Mesenchymal stem cell (in vitro differentiated cells and primary cell): ENCODE results near the gene ADCY5.

Source experiments
- DNase-seq: peaks from one replicate; pipeline ENCODE4 v3.0.0-alpha.2; 2013
- H2AFZ ChIP-seq: one replicate; pipeline ENCODE4 v1.6.1; 2013; ENCODE audit warnings: low read depth, mild to moderate bottlenecking, control low read depth, inconsistent platforms, low read length, moderate library complexity
- H2AK5ac ChIP-seq: 2 replicates; pipeline ENCODE4 v1.6.1; 2013; ENCODE audit warnings: low read length, moderate library complexity, mild to moderate bottlenecking, inconsistent platforms; ENCODE audit not compliant: severe bottlenecking
- H2BK120ac ChIP-seq: one replicate; pipeline ENCODE4 v1.6.1; 2013; ENCODE audit warnings: low read depth, mild to moderate bottlenecking, inconsistent platforms, low read length, moderate library complexity
- H2BK12ac ChIP-seq, 2 experiments: one replicate each; pipeline ENCODE4 v1.6.1; 2013; ENCODE audit warnings: inconsistent platforms in 2 of 2, low read length in 2 of 2, mild to moderate bottlenecking in 2 of 2, moderate library complexity in 2 of 2, control low read depth in 1 of 2
- H2BK15ac ChIP-seq: one replicate; pipeline ENCODE4 v1.6.1; 2013; ENCODE audit warnings: mild to moderate bottlenecking, low read depth, inconsistent platforms; ENCODE audit not compliant: poor library complexity, severe bottlenecking
- H2BK5ac ChIP-seq: 2 replicates; pipeline ENCODE4 v1.6.1; 2013; ENCODE audit warnings: low read depth, mild to moderate bottlenecking, low read length, control low read depth, inconsistent platforms; ENCODE audit not compliant: poor library complexity, severe bottlenecking
- H3K14ac ChIP-seq, 2 experiments: one replicate each; pipeline ENCODE4 v1.6.1; 2013; ENCODE audit warnings: inconsistent platforms in 2 of 2, low read length in 2 of 2, control low read depth in 1 of 2, mild to moderate bottlenecking in 1 of 2, moderate library complexity in 1 of 2
- H3K18ac ChIP-seq, 2 experiments: one replicate each; pipeline ENCODE4 v1.6.1; 2013; ENCODE audit warnings: inconsistent platforms in 2 of 2, low read length in 2 of 2, control low read depth in 1 of 2, low read depth in 1 of 2, mild to moderate bottlenecking in 1 of 2
- H3K23ac ChIP-seq, 2 experiments: one replicate each; pipeline ENCODE4 v1.6.1; 2013; ENCODE audit warnings: inconsistent platforms in 2 of 2, low read length in 2 of 2, mild to moderate bottlenecking in 2 of 2, moderate library complexity in 2 of 2, control low read depth in 1 of 2
- H3K27ac ChIP-seq: 2 replicates; pipeline ENCODE4 v1.5.1; 2013; ENCODE audit warnings: mild to moderate bottlenecking, moderate library complexity, low read length, control low read depth, inconsistent platforms; ENCODE audit not compliant: poor library complexity, severe bottlenecking
- H3K27me3 ChIP-seq, 2 experiments: 2 replicates each; pipeline versions ENCODE4 v1.6.1 to v1.7.0; 2013; ENCODE audit warnings: low read length in 2 of 2, mild to moderate bottlenecking in 2 of 2, moderate library complexity in 2 of 2, control low read depth in 1 of 2, inconsistent platforms in 1 of 2; ENCODE audit not compliant: control insufficient read depth in 1 of 2, insufficient read depth in 1 of 2
- H3K36me3 ChIP-seq, 2 experiments: 2 replicates each; pipeline versions ENCODE4 v1.6.1 to v1.7.0; 2013; ENCODE audit warnings: low read length in 2 of 2, control low read depth in 1 of 2, inconsistent platforms in 1 of 2, low read depth in 1 of 2, mild to moderate bottlenecking in 1 of 2; ENCODE audit not compliant: insufficient read depth in 2 of 2, control insufficient read depth in 1 of 2
- H3K4ac ChIP-seq, 2 experiments: one replicate each; pipeline ENCODE4 v1.6.1; 2013; ENCODE audit warnings: inconsistent platforms in 2 of 2, low read length in 2 of 2, mild to moderate bottlenecking in 2 of 2, moderate library complexity in 2 of 2, control low read depth in 1 of 2, low read depth in 1 of 2
- H3K4me1 ChIP-seq: 2 replicates; pipeline ENCODE4 v1.6.1; 2013; ENCODE audit warnings: low read depth, low read length, control low read depth; ENCODE audit not compliant: control insufficient read depth, insufficient read depth
- H3K4me2 ChIP-seq: 2 replicates; pipeline ENCODE4 v1.6.1; 2013; ENCODE audit warnings: low read length, mild to moderate bottlenecking, inconsistent platforms; ENCODE audit not compliant: poor library complexity, severe bottlenecking
- H3K4me3 ChIP-seq, 2 experiments: 2 replicates each; pipeline versions ENCODE4 v1.5.1 to v1.7.0; 2013; ENCODE audit warnings: low read length in 2 of 2, mild to moderate bottlenecking in 2 of 2, control low read depth in 1 of 2, low read depth in 1 of 2; ENCODE audit not compliant: insufficient read depth in 1 of 2
- H3K79me1 ChIP-seq: replicated peaks from 2 replicates; pipeline ENCODE4 v1.6.1; 2013; ENCODE audit warnings: mild to moderate bottlenecking, control low read depth, low read length, inconsistent platforms; ENCODE audit not compliant: poor library complexity, severe bottlenecking
- H3K9ac ChIP-seq: 2 replicates; pipeline ENCODE4 v1.7.0; 2013; ENCODE audit warnings: mild to moderate bottlenecking, low read length, moderate library complexity
- H3K9me3 ChIP-seq: 2 replicates; pipeline ENCODE4 v1.7.0; 2013; ENCODE audit warnings: mild to moderate bottlenecking, low read length; ENCODE audit not compliant: control insufficient read depth
- H4K8ac ChIP-seq: one replicate; pipeline ENCODE4 v1.6.1; 2013; ENCODE audit warnings: inconsistent platforms, mild to moderate bottlenecking, low read length, moderate library complexity
- H4K91ac ChIP-seq: one replicate; pipeline ENCODE4 v1.6.1; 2013; ENCODE audit warnings: mild to moderate bottlenecking, low read length, inconsistent platforms
- WGBS: methylation state at CpG from one replicate; pipeline ENCODE4 v1.1.7; 2013; ENCODE audit warnings: mixed read lengths; 5-methylcytosine and 5-hydroxymethylcytosine counted together

Gene ADCY5

DNA sequence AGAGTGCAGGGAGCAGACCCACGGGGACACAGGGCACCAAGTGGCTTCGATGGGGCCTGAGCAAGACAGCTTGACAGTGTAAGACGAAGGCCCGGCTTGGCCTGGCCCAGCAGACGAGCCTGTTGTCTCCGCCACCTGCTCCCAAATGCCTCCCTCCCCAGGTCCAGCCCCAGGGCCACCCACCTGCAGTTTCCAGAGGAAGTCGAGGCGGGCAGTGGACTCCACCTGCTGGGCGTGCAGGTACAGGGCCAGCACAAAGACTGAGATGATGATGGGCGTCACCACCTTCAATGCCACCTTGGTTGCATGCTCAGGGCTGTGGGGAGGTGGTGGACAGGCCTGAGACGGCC lies 153.0 kb downstream of the ADCY5 start:
- H3K4me2 ChIP-seq, result no peak overlapping the region
- no peak overlapping the region for H2AK5ac ChIP-seq
- peaks cover 44 to 52% of the 10 kb centered on the region in 2 experiments for H3K27me3 ChIP-seq
- H3K14ac ChIP-seq, result no peak overlapping the region
- no peaks in the 10 kb centered on the region for H3K79me1 ChIP-seq
- no peak overlapping the region for H2BK5ac ChIP-seq
- H4K8ac ChIP-seq, result no peak overlapping the region
- no peak overlapping the region for H2BK15ac ChIP-seq
- H2BK120ac ChIP-seq, result no peak overlapping the region
- H3K23ac ChIP-seq, result no peak overlapping the region
- no peak overlapping the region for H3K4me3 ChIP-seq
- DNase-seq, result no peak
- H3K18ac ChIP-seq, result no peak overlapping the region
- no peaks in the 10 kb centered on the region for H3K36me3 ChIP-seq
- H3K4me1 ChIP-seq, result no peaks in the 10 kb centered on the region
- H2AFZ ChIP-seq, result no peak overlapping the region
- 66% methylated on average over 7 of the region's 11 CpGs for WGBS
- no peak overlapping the region for H3K4ac ChIP-seq
- H3K9me3 ChIP-seq, result no peaks in the 10 kb centered on the region
- no peak overlapping the region for H4K91ac ChIP-seq
- H2BK12ac ChIP-seq, result no peak overlapping the region
- H3K27ac ChIP-seq, result no peak overlapping the region
- H3K9ac ChIP-seq, result no peak overlapping the region

DNA sequence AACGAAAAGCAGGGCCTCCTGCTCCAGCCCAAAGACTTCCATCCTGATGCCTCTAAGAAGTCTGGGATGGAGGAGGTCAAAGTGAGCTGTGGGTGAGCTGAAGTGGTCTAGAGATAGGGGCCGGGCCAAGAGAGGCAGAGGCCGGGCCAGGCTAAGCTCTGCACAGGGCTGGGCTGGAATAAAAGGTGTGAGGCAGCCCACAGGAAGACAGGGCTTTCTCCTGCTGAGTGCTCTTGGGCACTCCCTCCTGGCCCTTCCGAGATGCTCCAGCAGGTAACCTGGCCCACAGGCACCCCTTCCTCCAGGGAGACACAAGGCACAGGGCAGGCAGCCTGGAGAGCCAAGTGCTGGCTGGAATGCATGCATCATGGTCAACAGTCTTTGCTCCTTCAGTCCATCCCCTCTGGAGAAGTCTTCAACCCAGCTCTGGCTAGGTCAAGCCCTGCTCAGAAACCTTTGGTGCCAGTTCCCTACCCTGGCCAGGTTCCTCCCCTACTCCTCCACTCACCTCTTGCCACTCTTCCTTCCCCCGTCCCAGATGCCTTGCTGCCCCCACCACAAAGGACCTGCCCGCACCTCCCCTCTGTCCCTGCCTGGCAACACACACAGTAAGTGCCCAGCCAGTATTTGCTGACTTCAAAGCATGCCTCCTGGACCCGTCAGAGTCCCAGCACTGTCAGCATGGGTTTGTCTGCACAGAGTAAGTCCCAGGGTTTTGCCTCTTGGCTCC lies 153.6 kb downstream of the ADCY5 start:
- Histone ChIP-seq H3K27ac (no peak overlapping the region), H3K36me3 (no peaks in the 10 kb centered on the region), H3K79me1 (no peaks in the 10 kb centered on the region), H2BK5ac (no peak overlapping the region), H3K18ac (no peak overlapping the region), H3K4ac (no peak overlapping the region), H3K4me1 (no peaks in the 10 kb centered on the region), H3K4me2 (no peak overlapping the region), H3K27me3 (peaks cover 44 to 50% of the 10 kb centered on the region in 2 experiments), H3K23ac (no peak overlapping the region), H2AK5ac (no peak overlapping the region), H2AFZ (no peak overlapping the region), H2BK15ac (no peak overlapping the region), H2BK12ac (no peak overlapping the region), H4K91ac (no peak overlapping the region), H3K4me3 (no peak overlapping the region), H3K9ac (no peak overlapping the region), H3K14ac (no peak overlapping the region), H3K9me3 (no peaks in the 10 kb centered on the region), H2BK120ac (no peak overlapping the region), H4K8ac (no peak overlapping the region)
- 76% methylated on average over 6 of the region's 7 CpGs for WGBS
- DNase-seq, result no peak

DNA sequence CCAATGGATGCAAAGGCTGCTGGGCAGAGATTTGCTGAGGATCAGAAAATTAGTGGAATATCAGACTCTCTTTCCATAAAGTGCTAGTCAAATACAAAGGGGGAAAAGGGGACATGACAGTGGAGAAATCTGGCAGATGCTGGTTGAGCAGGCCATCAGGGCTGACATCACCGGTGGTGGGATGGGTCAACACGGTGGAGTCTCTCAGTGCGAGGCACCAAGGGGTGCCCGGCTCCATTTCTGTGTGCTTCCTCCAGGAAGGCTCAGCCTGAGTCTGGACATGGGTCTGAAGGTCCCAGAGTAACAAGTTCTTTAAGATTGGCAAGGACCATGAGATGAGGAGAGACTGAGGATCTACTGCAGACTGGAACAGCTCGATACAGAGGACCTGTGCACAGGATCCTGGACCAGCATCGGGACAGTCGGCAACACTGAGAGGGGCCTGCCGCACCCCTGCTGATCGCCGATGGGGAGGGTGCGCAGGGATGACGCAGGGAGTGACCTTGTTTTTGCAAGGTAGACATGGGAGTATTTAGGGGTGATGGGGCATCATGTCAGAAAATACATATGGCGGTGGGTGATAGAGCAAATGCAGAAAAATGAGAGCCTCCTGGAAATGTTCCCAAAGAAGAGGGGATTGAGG lies 154.5 kb downstream of the ADCY5 start:
- Histone ChIP-seq H2AFZ (no peak overlapping the region), H3K9me3 (no peaks in the 10 kb centered on the region), H2BK120ac (no peak overlapping the region), H3K4me1 (no peaks in the 10 kb centered on the region), H3K4me2 (no peak overlapping the region), H3K36me3 (no peaks in the 10 kb centered on the region), H3K4ac (no peak overlapping the region), H3K27ac (no peak overlapping the region), H2BK15ac (no peak overlapping the region), H3K14ac (no peak overlapping the region), H3K27me3 (peaks cover 44 to 50% of the 10 kb centered on the region in 2 experiments), H2AK5ac (no peak overlapping the region), H2BK12ac (no peak overlapping the region), H3K9ac (no peak overlapping the region), H3K79me1 (no peaks in the 10 kb centered on the region), H3K4me3 (no peak overlapping the region), H2BK5ac (no peak overlapping the region), H4K8ac (no peak overlapping the region), H4K91ac (no peak overlapping the region), H3K18ac (no peak overlapping the region), H3K23ac (no peak overlapping the region)
- WGBS, result 91% methylated on average over 13 of the region's 13 CpGs
- DNase-seq, result no peak

DNA sequence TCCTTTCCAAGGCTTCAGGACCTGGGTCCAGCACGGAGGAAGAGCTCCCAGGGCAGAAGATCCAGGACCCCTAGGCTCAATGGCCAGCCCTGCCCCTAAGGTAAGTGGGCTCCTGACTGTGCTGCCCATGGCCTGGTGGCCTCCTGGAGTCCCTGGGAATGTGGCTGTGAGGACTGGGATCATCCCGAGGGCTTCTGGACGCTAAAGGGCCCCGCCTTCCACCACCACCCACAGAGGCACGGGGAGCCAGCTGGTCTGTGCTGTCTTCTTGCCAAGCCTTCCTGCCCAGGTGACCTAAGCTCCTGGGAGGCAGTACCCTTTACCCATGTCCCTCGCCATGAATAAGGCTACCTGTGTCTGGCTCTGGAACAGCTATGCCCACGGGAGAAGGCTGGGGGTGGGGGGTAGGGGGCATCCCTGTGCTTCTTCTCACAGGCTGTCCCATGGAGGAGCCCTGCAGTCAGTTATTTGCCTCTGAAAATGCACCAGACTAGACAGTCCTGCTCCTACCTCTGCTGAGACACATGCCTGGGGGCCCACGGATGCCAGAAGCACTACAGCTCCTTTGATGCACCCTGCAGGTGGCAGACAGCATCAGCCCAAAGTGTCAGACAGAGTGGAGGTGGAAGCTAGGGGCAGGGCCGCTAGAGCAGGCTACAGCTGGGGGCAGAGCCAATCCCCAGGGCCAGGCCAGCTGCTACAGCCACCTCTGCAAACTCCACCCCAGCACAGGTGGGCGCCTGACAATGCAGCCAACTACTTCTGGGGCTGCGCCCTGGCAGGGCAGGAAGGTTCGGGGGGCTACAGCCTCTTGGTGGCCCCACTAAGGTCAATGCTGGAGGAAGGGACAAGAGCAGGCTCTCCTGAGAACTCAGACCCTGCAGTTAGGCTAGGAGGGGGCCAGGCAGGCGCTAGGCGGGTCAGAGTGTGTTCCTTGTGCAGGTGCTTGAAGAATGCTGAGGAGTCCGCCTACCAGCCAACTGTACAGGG lies 156.3 kb downstream of the ADCY5 start:
- no peak overlapping the region for H4K91ac ChIP-seq
- no peaks in the 10 kb centered on the region for H3K9me3 ChIP-seq
- H3K4ac ChIP-seq, result no peak overlapping the region
- H2BK15ac ChIP-seq, result no peak overlapping the region
- no peak overlapping the region for H2BK5ac ChIP-seq
- no peaks in the 10 kb centered on the region for H3K4me1 ChIP-seq
- no peak overlapping the region for H3K9ac ChIP-seq
- H3K4me3 ChIP-seq, result no peak overlapping the region
- no peak overlapping the region for H3K4me2 ChIP-seq
- no peak overlapping the region for H3K23ac ChIP-seq
- no peaks in the 10 kb centered on the region for H3K36me3 ChIP-seq
- 73% methylated on average over 14 of the region's 15 CpGs for WGBS
- H4K8ac ChIP-seq, result no peak overlapping the region
- H3K27me3 ChIP-seq, result peaks cover 46 to 50% of the 10 kb centered on the region in 2 experiments
- no peak overlapping the region for H2AK5ac ChIP-seq
- no peak for DNase-seq
- H2BK120ac ChIP-seq, result no peak overlapping the region
- H3K27ac ChIP-seq, result no peak overlapping the region
- H3K14ac ChIP-seq, result no peak overlapping the region
- H3K79me1 ChIP-seq, result no peaks in the 10 kb centered on the region
- H2BK12ac ChIP-seq, result no peak overlapping the region
- no peak overlapping the region for H2AFZ ChIP-seq
- no peak overlapping the region for H3K18ac ChIP-seq
